GM04503 (cell line): ENCODE data around the gene TPST1.
"Not testable (repeated sequence)": the region's sequence is repeated elsewhere in the genome, so short reads cannot be mapped to it uniquely, and the experiment has no call there.

Experiments
- DNase-seq: peaks from one replicate; pipeline ENCODE4 v3.0.0-alpha.2; 2012; ENCODE audit warnings: low read depth

TPST1 gene

DNA sequence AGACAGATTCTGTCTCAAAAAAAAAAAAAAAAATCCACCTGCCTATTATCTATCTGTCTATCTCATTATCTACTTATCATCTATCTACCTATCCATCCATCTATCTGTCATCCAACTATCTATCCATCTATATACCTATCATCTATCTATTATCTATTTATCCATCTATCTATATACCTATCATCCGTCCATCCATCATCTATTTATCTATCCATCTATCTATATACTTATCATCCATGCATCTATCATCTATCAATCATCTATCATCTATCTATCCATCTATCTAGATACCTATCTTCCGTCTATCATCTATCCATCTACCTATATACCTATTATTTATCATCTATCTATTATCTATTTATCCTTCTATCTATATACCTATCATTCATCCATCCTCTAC lies 16.5 kb upstream of the TPST1 start:
- DNase-seq: no peak

DNA sequence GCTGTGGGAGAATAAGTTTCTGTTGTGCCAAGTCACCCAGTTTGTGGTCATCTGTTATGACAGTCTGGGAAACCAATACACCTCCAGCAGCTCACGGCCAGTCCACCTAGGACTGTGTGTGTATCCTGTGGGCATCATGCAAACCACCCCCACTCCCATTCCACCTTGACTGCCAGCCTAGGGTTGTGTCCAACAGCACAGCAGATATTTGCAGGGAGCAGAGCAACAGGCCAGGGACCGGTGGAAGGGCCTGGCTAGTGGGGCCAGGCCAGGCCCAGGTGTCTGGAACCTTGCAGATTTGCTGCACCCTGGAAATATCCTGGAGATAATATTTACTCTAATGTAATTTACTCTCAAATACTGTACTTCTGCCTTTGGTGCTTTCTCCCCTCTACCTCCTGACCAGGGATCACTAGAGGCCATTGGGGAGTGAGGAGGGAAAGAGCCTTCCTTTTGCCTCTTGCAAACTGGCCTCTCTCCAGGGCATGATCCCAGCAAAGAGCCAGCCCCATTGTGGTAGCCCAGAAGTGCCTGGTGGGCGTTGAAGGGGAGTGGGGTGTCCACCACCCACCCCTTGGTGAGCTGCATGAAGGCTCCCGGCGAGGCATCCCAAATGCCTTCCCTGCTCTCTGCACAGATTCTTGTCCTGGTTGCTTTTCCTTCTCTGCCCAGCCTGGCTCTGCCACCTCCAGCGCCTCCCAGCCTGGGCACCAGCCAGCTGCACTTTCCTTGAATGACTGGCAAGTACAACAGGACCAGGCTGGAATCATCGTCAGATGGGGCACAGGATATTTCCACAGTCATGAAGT lies 15.2 kb upstream of the TPST1 start:
- DNase-seq: no peak

DNA sequence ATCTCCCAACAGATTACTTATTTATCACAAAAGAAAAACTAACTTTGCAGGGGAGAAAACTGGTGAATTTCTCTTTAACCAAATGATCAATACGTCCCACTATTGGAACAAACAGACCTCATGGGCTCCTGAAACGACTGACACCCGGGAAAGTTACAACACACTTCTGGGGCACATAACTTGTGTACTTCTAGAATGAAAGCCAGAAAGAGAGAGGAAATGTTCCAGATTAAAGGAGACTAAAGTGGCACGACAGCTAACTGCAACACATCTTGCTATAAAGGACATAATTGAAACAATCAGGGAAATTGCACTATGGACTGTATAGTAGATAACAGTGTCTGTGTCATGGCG lies 14.7 kb upstream of the TPST1 start:
- no peak for DNase-seq

DNA sequence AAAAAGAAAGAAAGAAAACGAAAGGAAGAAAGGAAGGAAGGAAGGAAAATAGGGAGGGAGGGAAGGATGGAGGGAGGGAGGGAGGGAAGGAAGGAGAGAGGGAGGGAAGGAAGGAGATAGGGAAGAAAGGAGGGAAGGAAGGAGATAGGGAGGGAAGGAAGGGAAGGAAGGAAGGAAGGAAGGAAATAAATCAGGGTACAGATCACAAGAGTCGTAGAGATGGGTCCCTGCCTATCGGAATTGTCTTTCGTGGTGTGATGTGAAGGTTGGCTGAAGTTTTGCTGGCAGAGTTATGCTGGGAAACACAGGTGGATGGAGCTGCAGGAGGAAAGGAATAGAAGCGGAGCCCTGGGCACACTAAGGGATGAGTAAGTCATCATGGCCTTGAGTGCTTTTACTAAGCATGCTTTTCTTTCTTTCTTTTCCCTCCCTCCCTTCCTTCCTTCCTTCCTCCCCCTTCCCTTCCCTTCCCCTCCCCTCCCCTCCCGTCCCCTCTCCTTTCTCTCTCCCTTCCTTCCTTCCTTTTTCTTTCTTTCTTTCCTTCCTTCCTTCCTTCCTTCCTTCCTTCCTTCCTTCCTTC lies 11.9 kb upstream of the TPST1 start:
- no peak for DNase-seq

DNA sequence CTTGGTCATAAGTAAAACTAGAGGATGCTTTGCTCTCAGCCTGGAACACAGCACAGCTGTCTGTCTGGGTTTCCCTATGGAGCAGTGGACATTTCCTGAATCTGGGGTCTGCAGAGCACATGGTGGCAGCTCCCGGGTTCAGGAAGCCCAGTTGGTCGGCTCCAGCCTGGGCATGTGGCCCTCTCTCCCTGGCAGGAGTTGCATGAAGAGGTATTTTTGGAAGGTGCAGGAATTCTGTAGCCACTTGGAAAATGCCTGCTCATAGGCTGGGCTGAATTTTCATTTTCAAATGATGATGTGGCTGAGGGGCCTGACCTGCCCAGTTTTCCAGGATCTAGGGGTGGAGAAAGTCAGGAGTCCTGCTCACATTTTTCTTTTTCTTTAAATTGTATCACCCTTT lies 6.7 kb upstream of the TPST1 start:
- no peak for DNase-seq

DNA sequence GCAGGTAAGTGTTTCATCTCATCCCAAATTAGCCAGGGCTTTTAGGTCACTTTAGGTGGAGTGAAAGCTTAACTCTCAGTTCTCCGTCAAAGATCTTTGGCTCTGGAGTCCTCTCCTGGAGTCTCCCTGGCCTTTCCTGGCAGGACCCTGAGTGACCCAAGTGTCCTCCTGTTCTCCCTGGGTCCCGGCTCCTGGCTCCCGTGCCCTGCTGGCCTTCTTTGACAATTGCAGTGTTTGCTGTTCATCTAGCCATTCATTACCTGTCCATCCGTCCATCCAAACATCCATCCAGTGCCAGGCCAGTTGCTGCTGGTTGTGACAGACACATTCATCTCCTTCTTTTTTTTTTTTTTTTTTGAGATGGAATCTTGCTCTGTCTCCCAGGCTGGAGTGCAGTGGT lies 6.2 kb upstream of the TPST1 start:
- DNase-seq: no peak

DNA sequence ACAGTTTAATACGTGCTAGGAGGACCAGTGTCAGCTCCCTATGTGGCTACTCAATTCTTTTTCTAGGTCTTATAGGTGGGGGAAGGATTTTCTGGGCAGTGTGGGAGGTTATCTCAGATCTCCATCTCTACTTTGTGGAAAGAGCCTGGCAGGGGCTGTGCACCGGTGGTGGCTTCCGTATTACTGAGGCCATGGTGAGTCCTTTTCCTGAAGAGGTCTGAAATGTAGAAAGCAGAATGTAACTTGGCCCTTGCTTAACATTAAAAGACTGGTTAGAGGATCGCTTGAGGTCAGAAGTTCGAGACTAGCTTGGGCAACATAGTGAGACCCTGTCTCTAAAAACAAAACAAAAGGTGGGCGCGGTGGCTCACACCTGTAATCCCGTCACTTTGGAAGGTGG lies 2.7 kb upstream of the TPST1 start:
- no peak for DNase-seq

DNA sequence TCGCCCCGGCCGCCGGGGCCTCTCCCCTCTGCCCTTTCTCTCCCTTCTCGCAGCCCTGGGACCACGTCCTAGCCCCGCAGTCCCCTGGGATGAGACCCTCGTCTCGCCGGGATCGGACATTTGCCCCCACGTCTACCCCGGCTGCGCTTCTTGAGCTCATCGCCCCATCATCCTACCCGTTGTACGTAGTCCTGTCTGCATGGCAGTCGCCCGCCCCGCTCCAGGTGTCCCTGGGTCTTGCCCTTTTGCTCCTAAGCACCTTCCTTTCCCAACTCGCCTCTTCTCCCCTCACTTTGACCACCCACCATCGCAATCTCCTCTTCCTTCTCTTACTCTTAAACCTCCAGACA lies 582 bp downstream of the TPST1 start:
- DNase-seq: no peak

DNA sequence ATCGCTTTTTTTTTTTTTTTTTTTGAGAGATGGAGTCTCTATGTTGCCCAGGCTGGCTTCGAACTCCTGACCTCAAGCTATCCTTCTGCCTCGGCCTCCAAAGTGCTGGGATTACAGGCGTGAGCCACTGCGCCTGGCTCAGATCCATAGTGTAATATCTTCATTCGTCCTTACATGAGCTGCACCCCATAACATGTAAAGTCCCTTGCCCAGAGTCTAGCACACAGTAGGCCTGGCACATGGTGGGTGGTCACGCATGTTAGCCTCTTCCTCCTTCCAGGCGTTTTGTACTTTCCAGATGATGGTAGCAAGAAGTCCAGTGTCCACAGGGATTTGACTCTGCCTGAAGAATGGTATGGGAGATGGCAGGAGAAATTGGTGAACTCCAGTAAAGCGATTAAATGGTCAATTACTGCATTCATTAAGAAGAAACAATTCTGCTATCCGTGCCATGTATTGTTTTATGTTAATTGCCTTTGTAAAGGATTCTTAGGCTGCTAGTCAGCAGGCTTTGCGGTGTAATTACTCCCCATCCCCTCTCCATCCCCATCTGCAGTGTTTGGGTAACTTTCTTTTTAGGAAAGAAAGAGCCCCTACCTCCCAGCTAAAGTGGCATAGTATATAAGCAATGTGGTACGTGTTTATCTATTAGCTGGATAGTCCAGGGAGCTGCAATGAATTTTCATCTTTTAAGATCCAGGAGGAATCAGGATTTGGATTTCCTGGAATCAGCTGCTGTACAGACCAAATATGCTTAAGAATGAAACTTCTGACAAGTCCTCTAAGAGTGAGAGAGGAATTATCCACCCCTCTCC lies 1.2 kb downstream of the TPST1 start:
- no peak for DNase-seq

DNA sequence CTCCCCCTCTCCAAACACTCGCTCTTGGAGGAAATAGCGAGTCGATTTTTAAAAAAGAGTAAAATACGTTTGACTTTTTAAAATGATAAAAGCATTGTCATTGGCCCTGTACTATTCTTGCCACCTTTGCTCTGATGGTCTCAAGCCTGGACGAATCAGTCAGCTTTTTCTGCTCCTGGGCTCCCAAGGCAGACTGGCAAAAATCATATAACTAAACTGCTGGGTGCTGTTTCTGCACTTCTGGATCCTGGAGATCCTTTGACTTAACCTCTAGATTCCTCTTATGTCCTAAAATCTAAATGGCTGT lies 1.8 kb downstream of the TPST1 start:
- no peak for DNase-seq

DNA sequence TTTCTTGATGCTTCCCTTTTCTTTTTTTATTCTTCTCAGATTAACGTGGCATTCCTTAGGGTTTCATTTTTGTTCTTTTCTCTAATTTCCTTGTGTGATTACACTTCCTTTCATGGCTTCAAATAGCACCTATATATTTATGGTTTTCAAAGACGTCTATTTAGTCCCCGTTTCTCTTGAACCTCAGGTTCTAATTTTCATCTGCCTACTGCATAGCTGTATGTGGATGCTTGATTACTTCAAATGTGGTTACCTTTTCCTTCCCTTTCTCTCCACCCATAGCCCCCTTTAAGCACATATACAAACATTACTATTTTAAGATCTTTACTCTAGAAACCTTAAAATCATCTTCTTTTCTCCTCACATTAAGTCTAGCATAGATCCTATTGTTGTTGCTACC lies 2.4 kb downstream of the TPST1 start:
- DNase-seq: no peak

DNA sequence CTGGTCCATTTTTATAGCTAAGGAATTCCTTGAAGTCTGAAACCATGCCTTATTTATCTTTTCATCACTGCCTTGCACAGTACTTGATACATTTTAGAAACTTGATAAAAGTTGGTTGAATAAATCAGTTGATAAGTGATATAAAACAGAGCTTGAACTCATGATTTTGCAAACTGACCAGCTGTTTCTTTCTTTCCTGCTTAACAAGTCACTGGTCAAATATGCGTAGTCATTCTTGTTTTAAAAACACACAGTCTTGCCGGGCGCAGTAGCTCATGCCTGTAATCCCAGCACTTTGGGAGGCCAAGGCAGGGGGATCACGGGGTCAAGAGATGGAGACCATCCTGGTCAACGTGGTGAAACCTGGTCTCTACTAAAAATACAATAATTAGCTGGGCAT lies 6.3 kb downstream of the TPST1 start:
- no peak for DNase-seq

DNA sequence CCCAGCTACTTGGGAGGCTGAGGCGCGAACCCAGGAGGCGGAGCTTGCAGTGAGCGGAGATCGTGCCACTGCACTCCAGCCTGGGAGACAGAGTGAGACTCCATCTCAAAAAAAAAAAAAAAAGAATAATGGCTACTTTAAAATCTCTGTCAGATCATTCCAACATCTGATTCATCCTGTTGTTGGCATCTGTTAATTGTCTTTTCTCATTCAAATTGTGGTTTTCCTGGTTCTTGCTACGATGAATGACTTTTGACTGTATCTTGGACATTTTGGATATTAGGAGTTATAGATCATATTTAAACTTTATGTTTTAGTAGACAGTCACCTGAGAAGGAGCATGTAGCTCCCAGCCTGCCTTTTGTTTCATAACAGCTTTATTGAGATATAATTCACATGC lies 8.5 kb downstream of the TPST1 start:
- no peak for DNase-seq

DNA sequence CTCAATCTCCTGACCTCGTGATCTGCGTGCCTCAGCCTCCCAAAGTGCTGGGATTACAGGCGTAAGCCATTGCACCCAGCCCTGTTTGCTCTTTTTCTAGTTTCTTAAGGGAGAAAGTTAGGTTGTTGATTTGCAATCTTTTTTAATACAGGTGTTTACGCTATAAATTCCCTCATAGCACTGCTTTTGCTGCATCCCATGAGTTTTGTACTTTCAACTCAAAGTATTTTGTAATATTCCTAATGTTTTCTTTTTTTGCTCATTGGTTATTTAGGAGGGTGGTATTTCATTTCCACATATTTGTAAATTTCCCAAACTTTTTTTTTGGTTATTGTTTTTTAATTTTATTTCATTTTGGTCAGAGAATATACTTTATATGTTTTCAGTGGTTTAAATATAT lies 11.6 kb downstream of the TPST1 start:
- no peak for DNase-seq

DNA sequence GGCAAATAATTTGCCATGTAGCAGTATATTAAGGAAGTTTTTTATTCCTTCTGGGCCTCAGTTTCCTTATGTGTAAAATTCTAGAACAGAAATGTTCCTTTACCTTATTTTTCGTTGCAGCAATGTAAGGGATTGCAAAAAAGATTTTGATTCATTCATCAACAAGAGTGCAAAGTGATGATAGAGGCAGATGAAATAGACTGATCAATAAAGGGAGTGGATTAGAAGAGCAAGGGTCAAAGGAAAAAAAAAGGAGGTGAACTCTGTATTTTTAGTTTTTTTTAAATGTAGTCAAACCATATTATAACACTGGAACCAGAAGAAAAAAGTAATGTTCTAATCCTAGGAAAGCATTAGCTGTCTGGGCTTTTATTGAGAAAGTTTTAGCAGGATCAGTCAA lies 14.7 kb downstream of the TPST1 start:
- DNase-seq: no peak

DNA sequence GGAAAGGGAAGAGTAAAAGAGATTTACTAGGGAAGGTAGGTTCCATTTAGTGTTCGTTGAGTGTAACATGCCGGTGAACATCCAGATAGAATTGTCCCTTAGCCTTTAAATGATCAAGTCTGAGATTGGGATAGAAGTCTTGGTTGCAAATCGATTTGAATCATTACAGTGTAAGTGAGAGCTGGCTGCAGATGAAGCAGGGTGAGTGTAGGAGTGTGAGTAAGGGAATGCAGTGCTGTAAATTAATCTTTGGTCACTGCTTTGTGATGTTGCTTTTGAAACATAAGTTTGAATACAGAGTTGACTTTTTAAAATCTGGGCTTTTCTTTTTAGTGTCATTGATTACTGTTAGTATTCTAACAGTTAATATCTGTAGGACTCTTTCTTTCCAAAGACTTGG lies 16.3 kb downstream of the TPST1 start:
- no peak for DNase-seq

DNA sequence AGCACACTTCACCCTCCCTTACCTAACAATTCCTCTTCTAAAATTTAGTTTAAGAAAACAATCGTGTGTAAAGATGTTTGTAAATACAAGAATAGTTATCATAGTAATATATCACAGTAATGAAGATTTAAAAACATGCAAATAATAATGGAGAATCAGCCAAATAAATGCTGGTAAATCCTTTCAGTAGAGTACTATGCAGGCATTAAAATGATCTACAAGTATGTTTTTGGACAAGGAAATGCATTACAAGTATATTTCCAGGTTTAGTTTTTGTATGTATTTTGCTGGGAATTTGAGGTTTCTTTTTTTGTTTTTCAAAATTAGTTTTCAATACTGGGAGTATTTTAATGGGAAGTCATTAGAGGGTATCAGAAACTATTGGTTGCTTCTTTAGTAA lies 22.7 kb downstream of the TPST1 start:
- DNase-seq: no peak

DNA sequence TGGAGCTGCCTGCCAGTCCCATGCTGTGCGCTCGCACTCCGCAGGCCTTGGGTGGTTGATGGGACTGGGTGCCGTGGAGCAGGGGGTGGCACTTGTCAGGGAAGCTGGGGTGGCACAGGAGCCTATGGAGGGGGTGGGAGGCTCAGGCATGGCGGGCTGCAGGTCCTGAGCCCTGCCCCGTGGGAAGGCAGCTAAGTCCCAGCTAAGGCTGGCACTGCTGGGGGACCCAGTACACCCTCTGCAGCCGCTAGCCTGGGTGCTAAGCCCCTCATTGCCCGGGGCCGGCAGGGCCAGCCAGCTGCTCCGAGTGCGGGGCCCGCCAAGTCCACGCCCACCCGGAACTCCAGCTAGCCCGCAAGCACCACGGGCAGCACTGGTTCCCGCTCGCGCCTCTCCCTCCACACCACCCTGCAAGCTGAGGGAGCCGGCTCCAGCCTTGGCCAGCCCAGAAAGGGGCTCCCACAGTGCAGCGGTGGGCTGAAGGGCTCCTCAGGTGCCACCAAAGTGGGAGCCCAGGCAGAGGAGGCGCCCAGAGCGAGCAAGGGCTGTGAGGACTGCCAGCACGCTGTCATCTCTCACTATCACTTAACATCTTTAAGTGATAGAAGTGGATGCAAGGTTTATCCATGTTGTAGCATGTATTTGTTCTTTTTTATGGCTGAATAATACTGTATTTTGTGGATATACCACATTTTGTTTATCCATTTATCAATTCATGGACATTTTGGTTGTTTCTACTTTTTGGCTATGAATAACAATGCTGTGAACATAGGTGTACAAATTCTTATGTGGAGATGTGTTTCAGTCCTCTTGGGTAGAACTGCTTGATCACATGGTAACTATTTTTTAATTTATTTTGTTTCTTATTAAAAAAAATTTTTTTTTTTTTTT lies 26.4 kb downstream of the TPST1 start:
- DNase-seq: not testable (repeated sequence)

DNA sequence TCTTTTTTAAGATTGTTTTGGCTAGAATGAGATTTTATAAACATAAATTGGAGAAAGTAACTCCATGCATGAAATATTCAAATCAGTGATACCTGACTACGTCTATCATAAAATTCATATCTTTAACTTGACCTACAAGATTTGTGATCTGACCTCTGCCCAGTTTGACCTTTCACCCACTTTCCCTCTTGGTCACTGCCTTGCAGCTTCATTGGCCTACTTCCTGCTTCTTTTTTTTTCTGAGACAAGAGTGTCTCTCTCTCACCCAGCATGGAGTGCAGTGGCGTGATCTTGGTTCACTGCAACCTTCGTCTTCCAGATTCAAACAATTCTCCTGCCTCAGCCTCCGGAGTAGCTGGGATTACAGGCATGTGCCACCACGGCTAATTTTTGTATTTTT lies 28.5 kb downstream of the TPST1 start:
- DNase-seq: no peak

DNA sequence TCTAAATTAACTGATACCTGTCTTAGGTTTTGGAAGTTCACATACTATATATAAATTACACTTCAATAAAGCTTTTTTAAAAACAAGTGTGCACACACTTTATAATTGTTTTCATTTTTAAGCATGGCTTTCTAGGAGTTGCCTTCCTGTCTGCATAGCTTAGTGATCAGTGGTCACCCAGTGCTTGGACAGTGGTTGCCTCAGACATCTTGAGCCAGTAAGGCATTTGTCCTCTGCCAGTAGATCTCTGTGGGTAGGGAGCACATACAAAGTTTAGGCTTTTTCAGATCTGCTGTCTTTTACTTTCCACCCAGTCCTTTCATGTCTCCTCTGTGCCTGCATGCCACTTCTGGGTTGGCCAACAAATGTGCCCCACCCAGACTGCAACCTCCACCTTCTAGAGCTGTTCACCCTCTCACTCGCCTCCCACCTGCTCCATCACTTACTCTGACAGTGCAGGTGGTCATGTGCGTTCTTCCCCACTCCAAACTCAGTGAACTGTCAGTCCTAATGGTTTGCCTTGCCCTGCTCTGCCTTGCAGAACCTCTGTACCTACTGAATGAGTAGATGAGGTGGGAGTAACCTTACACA lies 31.7 kb downstream of the TPST1 start:
- DNase-seq: no peak

DNA sequence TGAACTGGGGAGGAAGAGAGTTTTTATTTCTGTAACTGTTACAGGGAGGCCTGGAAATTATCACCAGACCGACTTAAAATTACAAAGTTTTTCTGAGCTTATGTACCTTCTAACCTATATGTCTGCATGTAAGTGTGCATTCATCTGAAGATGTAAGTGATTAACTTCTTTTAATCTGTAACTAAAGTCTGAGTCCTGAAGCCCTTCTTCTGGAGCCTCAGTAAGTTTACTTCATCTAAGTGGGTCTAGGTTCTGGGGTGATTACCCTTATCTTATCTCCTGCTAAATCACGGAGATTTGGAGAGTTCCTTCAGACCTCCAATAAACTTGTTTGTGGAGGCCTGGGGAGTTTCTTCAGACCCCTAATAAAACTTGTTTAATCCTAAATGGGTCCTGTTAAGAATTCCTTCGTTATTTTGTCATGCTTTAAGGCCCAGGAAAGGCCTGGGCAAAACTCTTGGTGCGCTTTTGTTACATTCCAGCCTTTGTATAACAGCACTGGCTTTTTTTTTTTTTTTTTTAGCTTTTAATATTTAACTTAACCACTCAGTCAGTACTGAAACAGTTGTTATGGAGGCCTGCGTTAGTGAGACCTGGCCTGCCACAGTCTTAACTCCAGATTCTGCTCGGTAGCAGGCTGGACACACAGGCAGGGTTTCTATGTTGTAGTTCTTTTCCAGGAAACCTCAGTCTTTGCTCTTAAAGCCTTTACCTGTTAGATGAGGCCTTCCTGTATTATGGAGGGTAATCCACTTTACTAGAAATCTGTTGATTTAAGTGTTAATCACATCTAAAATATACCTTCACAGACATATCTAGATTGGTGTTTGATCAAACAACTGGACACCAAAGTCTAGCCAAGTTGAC lies 33.0 kb downstream of the TPST1 start:
- DNase-seq: no peak
